Bronchus fibroblast of lung (primary cell): Measurements from ENCODE around the gene ZNF592. TPM values are rescaled to one million over a fixed set of nuclear protein-coding genes. Genes with fewer than 3 reads are reported as not detected.

Experiments
- total RNA-seq: library from RNA; depleted of rRNA; stranded (reverse); fragments of >200 nt; gene quantifications from 2 replicates; pipeline ENCODE4 v1.2.3, GENCODE V29; 2015

ZNF592 gene
- total RNA-seq = 5.4 and 5.5 TPM in 2 replicates

GRCh38 chr15:84748274-84749110 is at the start of gene ZNF592:
ZNF592 (plus strand) TSS chr15:84748592; CDS start chr15:84782676, 34,084 bp downstream.

GRCh38 chr15:84716036-84716732 is 32.2 kb upstream of the ZNF592 start, which contains the start of gene SEC11A:
SEC11A (minus strand) TSS chr15:84716139; CDS start chr15:84716075, 64 bp downstream.

GRCh38 chr15:84816694-84817465 is 68.5 kb downstream of the ZNF592 start, which contains the start of gene ALPK3:
ALPK3 (plus strand) TSS chr15:84817356; CDS start chr15:84817453, 97 bp downstream.

Other genes starting within 250 kb of the ZNF592 start
- gene ZSCAN2, start 147.6 kb upstream of the ZNF592 start, total RNA-seq = 12.8 and 13.2 TPM in 2 replicates
- 12.9 and 14.3 TPM in 2 replicates for gene WDR73, start 94.3 kb upstream of the ZNF592 start, total RNA-seq
- 11.9 and 12.1 TPM in 2 replicates for gene NMB, start 90.4 kb upstream of the ZNF592 start, total RNA-seq
- gene SEC11A, start 32.5 kb upstream of the ZNF592 start, total RNA-seq = 167 and 200 TPM in 2 replicates
- 0.74 and 0.84 TPM in 2 replicates for gene ALPK3, start 68.8 kb downstream of the ZNF592 start, total RNA-seq
- gene SLC28A1, start 136.1 kb downstream of the ZNF592 start, total RNA-seq = not detected in 2 replicates
- gene PDE8A, start 233.3 kb downstream of the ZNF592 start, total RNA-seq = 10.3 and 19.0 TPM in 2 replicates